ENCODE data around the gene USP33. TPM values are rescaled to one million over a fixed set of nuclear protein-coding genes. Genes with fewer than 3 reads are reported as not detected.
A peak's percentile ranks its signal among the peaks of the same experiment; 100 is the strongest.
"Not testable (repeated sequence)": the region's sequence is repeated elsewhere in the genome, so short reads cannot be mapped to it uniquely, and the experiment has no call there.

USP33 gene
- total RNA-seq, 1 experiment from 2014 or later: 34.7 TPM

DNA sequence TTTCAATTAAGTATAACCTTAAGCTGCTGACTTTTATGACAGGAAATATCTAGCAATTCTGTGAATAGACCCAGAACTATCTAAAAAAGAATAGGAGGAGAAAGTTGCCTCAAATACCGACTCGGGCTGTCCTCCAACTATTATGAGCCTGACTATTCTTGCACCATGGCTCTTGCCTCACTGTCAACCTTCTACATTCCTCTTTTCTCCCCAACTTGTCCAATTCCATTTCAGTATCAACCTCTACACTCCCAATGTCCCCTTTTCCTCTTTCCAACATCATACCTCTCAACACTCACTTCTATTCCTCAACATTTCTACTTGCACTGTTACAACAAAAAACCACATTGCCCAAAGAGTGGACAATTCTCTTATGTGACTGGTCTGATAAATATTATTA is 79.5 kb downstream of the USP33 start:
- DNase-seq (ENCODE audit: low read depth): no peak
- in situ Hi-C loops (cut with HindIII; ENCODE audit: low pct_unique_long_range_greater_than_20kb, low sequenced_read_pairs): no loop called here

GRCh38 chr1:77678660-77679610 is 80.7 kb downstream of the USP33 start:
- in situ Hi-C loops (cut with HindIII; ENCODE audit: low pct_unique_long_range_greater_than_20kb, low sequenced_read_pairs): no loop called here
- DNase-seq (ENCODE audit: low read depth): peak; percentile 32

GRCh38 chr1:77674807-77675206 is 84.8 kb downstream of the USP33 start:
- in situ Hi-C loops (cut with HindIII; ENCODE audit: low pct_unique_long_range_greater_than_20kb, low sequenced_read_pairs); DNase-seq (ENCODE audit: low read depth): not testable (repeated sequence)

DNA sequence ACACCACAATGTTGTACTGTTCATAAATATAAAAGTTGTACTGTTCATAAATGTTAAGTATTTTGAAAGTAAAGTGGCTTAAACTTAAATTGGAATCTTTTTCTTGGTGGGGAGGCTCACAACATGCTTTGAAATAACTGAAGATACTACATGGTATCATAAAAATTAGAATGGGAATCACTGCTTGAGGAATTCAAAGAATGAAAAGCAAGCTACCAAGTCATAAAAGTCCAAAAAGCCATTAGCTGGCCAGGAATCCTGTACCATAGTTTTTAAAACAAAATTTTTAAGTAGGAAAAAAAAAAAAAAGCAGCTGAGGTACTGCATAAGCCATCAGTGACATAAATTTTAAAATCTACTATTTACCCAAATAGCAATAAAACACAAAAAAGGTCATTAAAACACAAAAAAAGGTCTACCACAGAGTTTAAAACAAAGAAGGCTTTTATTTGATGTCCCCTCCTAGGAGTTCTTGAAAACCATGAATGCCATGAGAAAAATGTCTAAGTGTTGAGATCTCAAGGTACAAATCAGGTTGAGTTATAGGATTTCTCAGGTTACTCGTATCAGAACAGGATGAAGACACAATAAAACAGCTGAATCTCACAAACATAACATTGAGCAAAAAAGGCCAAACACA is 85.8 kb downstream of the USP33 start:
- no peak for DNase-seq (ENCODE audit: low read depth)
- in situ Hi-C loops (cut with HindIII; ENCODE audit: low pct_unique_long_range_greater_than_20kb, low sequenced_read_pairs): no loop called here

DNA sequence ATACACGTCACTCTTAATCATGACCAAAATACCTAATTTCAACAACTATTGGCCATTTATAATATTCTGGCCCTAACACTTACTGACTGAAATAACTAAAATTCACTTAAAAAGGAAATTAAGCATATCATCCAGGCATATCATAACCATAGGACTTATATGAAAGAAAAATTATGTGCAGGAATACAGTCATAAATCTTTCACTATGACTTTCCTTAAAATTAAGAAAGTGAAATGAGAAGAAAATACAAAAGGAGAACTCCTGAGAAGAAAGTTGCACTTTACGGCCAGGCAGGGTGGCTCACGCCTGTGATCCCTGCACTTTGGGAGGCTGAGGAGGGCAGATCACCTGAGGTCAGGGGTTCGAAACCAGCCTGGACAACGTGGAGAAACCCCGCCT is 86.6 kb downstream of the USP33 start:
- in situ Hi-C loops (cut with HindIII; ENCODE audit: low pct_unique_long_range_greater_than_20kb, low sequenced_read_pairs): no loop called here

GRCh38 chr1:77672374-77672773 is 87.3 kb downstream of the USP33 start:
- in situ Hi-C loops (cut with HindIII; ENCODE audit: low pct_unique_long_range_greater_than_20kb, low sequenced_read_pairs): no loop called here
- DNase-seq (ENCODE audit: low read depth): no peak

More for the DNA sequence above, 86.6 kb downstream of the USP33 start:
- DNase-seq (ENCODE audit: low read depth): no peak

DNA sequence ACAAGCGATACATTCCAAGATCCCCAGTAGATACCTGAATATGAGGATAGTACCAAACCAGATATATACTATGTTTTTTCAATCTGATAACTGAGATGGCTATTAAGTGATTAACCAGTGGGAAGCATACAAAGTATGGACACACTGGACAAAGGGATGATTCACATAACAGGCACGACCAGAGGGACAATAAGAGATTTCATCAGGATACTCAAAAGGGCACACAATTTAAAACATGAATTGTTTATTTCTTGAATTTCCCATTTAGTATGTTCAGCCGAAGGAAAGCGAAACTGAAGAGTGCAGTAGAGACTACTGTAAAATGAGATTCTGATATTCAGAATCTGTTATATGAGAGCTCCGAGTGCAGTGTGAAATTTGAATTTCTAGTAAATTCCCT is 87.8 kb downstream of the USP33 start:
- in situ Hi-C loops (cut with HindIII; ENCODE audit: low pct_unique_long_range_greater_than_20kb, low sequenced_read_pairs): no loop called here
- no peak for DNase-seq (ENCODE audit: low read depth)

DNA sequence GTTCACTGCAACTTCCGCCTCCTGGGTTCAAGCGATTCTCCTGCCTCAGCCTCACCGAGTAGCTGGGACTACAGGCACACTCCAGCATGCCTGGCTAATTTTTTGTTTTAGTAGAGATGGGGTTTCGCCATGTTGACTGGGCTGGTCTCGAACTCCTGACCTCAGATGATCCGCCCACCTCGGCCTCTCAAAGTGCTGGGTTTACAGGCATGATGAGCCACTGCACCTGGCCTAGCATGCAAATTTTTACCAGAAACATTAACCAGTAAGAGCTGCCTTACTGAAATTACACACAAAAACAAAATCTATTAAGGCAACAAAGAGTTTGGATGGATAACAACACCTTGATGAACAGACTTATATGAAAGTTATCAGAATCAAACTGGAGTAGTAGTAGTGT is 89.3 kb downstream of the USP33 start:
- no peak for DNase-seq (ENCODE audit: low read depth)
- in situ Hi-C loops (cut with HindIII; ENCODE audit: low pct_unique_long_range_greater_than_20kb, low sequenced_read_pairs): no loop called here

DNA sequence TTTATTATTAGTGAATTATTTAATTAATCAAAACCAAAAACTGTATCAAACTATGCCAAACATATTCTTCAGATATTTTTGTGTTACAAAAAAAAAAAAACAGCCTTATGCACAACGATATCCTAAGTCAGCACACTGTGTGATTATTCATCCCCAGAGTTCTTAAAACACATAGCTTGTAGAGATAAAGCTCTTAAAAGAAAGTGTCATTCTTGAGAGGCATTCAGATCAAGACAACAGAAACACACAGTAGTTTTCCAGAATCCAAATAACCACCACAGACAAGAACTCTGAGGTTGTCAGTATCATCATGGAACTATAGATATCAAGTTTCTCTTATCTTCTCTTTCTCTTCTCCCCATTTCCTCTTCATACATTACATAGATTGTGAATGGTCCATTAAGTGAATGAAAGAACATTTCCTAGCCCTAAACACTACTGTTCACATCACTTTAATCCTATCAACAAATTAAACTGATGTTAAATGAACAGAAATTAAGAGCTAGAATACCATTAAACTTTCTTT is 90.7 kb downstream of the USP33 start:
- DNase-seq (ENCODE audit: low read depth): no peak
- in situ Hi-C loops (cut with HindIII; ENCODE audit: low pct_unique_long_range_greater_than_20kb, low sequenced_read_pairs): no loop called here

- no peak for DNase-seq (ENCODE audit: low read depth)
- in situ Hi-C loops (cut with HindIII; ENCODE audit: low pct_unique_long_range_greater_than_20kb, low sequenced_read_pairs): no loop called here
Observed at GRCh38 chr1:77664939-77665516, 94.6 kb downstream of the USP33 start.

- in situ Hi-C loops (cut with HindIII; ENCODE audit: low pct_unique_long_range_greater_than_20kb, low sequenced_read_pairs): no loop called here
- no peak for DNase-seq (ENCODE audit: low read depth)
Observed at GRCh38 chr1:77661696-77662095, 98.0 kb downstream of the USP33 start.

DNA sequence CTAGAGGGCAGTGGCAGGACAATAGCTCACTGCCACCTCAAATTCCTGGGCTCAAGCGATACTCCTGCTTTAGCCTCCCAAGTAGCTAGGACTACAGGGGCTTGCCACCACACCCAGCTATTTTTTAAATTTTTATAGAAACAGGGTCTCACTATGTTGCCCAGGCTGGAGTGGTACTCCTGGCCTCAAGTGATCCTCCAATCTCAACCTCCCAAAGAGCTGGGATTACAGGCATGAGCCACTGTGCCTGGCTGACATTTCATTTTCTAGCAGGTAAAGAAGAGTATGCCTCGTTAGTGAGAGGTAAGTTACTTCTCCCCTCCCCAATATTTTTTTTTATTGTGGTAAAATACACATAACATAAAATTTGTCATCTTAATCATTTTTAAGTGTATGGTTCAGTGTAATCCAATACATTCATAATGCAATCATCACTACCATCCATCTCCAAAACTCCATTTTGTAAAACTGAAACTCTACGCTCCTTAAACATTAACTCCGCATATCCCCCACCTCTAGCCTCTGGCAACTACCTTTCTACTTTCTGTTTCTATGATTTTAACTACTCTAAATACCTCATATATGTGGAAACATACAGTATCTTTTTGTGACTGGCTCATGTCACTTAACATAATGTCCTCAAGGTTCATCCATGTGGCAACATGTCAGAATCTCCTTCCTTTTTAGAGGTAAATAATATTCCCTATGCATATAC is 99.6 kb downstream of the USP33 start:
- DNase-seq (ENCODE audit: low read depth): no peak
- in situ Hi-C loops (cut with HindIII; ENCODE audit: low pct_unique_long_range_greater_than_20kb, low sequenced_read_pairs): no loop called here

DNA sequence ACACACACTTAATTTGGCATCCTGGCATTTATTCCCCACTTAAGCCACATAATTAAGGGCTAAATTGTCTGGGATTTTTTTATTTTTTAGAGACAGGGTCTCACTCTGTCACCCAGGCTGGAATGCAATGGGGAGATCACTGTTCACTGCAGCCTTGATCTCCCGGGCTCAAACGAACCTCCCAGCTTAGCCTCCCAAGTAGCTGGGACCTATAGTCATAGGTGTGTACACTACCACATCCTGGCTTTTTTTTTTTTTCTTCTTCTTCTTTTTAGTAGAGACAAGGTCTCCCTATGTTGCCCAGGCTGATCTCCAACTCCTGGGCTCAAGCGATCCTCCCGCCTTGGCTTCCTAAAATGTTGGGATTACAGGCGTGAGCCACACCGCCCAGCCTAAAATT is 101.4 kb downstream of the USP33 start:
- DNase-seq (ENCODE audit: low read depth): no peak
- in situ Hi-C loops (cut with HindIII; ENCODE audit: low pct_unique_long_range_greater_than_20kb, low sequenced_read_pairs): no loop called here

- in situ Hi-C loops (cut with HindIII; ENCODE audit: low pct_unique_long_range_greater_than_20kb, low sequenced_read_pairs): no loop called here
- DNase-seq (ENCODE audit: low read depth): no peak
Observed at GRCh38 chr1:77655431-77655974, 104.1 kb downstream of the USP33 start.

- DNase-seq (ENCODE audit: low read depth): no peak
- in situ Hi-C loops (cut with HindIII; ENCODE audit: low pct_unique_long_range_greater_than_20kb, low sequenced_read_pairs): no loop called here
Observed at GRCh38 chr1:77652970-77653516, 106.6 kb downstream of the USP33 start.

DNA sequence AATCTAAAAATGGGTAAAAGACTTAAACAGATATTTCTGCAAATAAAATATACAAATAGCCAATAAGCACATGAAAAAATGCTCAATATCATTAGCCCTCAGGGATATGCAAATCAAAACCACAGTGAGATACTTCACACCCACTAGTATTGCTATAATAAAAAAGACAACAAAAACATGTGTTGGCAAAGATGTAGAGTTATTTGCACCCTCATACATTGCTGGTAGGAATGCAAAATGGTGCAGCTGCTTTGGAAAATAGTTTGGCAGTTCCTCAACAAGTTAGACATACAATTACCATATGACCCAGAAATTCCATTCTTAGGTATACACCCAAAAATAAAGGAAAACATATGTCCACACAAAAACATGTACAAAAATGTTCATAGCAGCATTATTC is 107.4 kb downstream of the USP33 start:
- in situ Hi-C loops (cut with HindIII; ENCODE audit: low pct_unique_long_range_greater_than_20kb, low sequenced_read_pairs): no loop called here

GRCh38 chr1:77649127-77649526 is 110.5 kb downstream of the USP33 start:
- in situ Hi-C loops (cut with HindIII; ENCODE audit: low pct_unique_long_range_greater_than_20kb, low sequenced_read_pairs): no loop called here
- no peak for DNase-seq (ENCODE audit: low read depth)

More for the DNA sequence above, 107.4 kb downstream of the USP33 start:
- DNase-seq (ENCODE audit: low read depth): no peak

DNA sequence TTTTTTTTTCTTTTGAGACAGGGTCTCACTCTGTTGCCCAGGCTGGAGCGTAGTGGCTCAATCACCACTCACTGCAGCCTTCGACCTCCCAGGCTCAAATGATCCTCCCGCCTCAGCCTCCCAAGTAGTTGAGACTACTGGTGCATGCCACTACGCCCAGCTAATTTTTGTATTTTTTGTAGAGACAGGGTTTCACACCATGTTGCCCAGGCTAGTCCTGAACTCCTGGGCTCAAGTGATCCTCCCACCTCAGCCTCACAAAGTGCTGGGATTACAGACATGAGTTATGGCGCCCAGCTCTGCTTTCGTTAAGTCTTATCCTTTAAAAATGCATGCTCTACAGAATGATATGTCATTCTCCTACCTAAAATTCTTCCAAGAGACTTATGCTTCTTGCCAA is 113.4 kb downstream of the USP33 start:
- in situ Hi-C loops (cut with HindIII; ENCODE audit: low pct_unique_long_range_greater_than_20kb, low sequenced_read_pairs); DNase-seq (ENCODE audit: low read depth): not testable (repeated sequence)

Data from Caki2 (cell line).